SU-DHL-6 (cell line): Measurements from ENCODE around the gene HTR1D.

Experiments
- H2AFZ ChIP-seq: fragments of 200-600 bp; sonication (generic); 2 replicates; pipeline ENCODE4 v1.6.1; 2014; ENCODE audit warnings: low read depth, mild to moderate bottlenecking, moderate library complexity, mixed read lengths, antibody characterized with exemption, low read length; ENCODE audit not compliant: severe bottlenecking
- H3F3A ChIP-seq: fragments of 200-600 bp; shearing (Covaris generic); 2 replicates; pipeline ENCODE4 v1.6.0; 2016; ENCODE audit warnings: antibody characterized with exemption, mild to moderate bottlenecking; ENCODE audit not compliant: insufficient read depth
- H3K27ac ChIP-seq: fragments of 200-600 bp; sonication (generic); 2 replicates; pipeline ENCODE4 v1.5.1; 2016; ENCODE audit warnings: low read depth, mild to moderate bottlenecking, low read length, moderate library complexity, mixed read lengths
- H3K27me3 ChIP-seq: fragments of 200-600 bp; sonication (generic), shearing (Covaris generic); 2 replicates; pipeline ENCODE4 v1.6.0; 2014; ENCODE audit warnings: mild to moderate bottlenecking, low read length
- H3K36me3 ChIP-seq: fragments of 200-600 bp; sonication (generic); 2 replicates; pipeline ENCODE4 v1.6.1; 2014; ENCODE audit warnings: mild to moderate bottlenecking, low read length, mixed read lengths
- H3K4me2 ChIP-seq: fragments of 300-600, 200-600 bp; shearing (Covaris generic), sonication (generic); 2 replicates; pipeline ENCODE4 v1.6.0; 2014; ENCODE audit warnings: low read length, low read depth, mild to moderate bottlenecking; ENCODE audit not compliant: poor library complexity, severe bottlenecking
- H3K4me3 ChIP-seq: fragments of 200-600 bp; sonication (generic); 2 replicates; pipeline ENCODE4 v1.5.1; 2014; ENCODE audit warnings: antibody characterized with exemption, low read length, mild to moderate bottlenecking, mixed read lengths; ENCODE audit not compliant: insufficient read depth, poor library complexity, severe bottlenecking
- H3K79me2 ChIP-seq: fragments of 200-600 bp; sonication (generic); 2 replicates; pipeline ENCODE4 v1.6.1; 2014; ENCODE audit warnings: mild to moderate bottlenecking, low read length, moderate library complexity; ENCODE audit not compliant: insufficient read depth
- H3K9ac ChIP-seq: fragments of 200-600 bp; sonication (generic); 2 replicates; pipeline ENCODE4 v1.7.0; 2014; ENCODE audit warnings: mild to moderate bottlenecking, low read length
- H3K9me2 ChIP-seq: fragments of 200-600 bp; sonication (generic); replicated peaks from 2 replicates; pipeline ENCODE4 v1.6.1; 2014; ENCODE audit warnings: low read length; ENCODE audit not compliant: insufficient read depth
- H3K9me3 ChIP-seq: fragments of 200-600 bp; sonication (generic); 2 replicates; pipeline ENCODE4 v1.6.1; 2014; ENCODE audit warnings: low read length, mixed read lengths; ENCODE audit not compliant: insufficient read depth
- H4K20me1 ChIP-seq: fragments of 200-600 bp; sonication (generic); 2 replicates; pipeline ENCODE4 v1.6.1; 2014; ENCODE audit warnings: low read depth, mild to moderate bottlenecking, antibody characterized with exemption, low read length, moderate library complexity, mixed read lengths
- EZH2phosphoT487 ChIP-seq: fragments of 200-600 bp; sonication (generic), shearing (Covaris generic); conservative IDR thresholded peaks from 2 replicates; pipeline ENCODE4 v1.6.1; 2018; ENCODE audit warnings: mild to moderate bottlenecking, antibody characterized with exemption, low read length, moderate library complexity, mixed read lengths
- TF ChIP-seq, protein P1 (sequence below): fragments of 200-600 bp; sonication (generic); IDR thresholded peaks from one replicate; pipeline ENCODE4 v1.5.1; 2017; ENCODE audit warnings: antibody characterized with exemption, mild to moderate bottlenecking, low read length, moderate library complexity; ENCODE audit not compliant: insufficient read depth, poor library complexity, severe bottlenecking

HTR1D gene

DNA sequence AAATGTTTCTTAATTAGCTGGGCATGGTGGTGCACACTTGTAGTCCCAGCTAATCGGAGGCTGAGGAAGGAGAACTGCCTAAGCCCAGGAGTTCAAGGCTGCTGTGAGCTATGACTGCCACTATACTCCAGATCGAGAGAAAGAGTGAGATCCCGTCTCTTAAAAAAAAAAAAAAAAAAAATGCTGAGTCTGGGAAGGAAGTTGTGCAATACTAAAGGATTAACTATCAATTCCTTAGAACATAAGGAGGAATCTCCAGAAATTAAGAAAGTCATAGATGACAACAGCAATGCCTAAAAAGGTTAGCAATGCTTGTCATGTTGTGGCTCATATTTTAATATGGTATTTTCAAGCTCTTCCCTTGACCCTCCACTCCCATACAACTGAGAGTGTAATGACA is 53.9 kb downstream of the HTR1D start:
- no peaks in the 10 kb centered on the region for H3K9me2 ChIP-seq
- H3K9me3 ChIP-seq = no peaks in the 10 kb centered on the region
- H3K4me2 ChIP-seq = no peak overlapping the region
- H3K27me3 ChIP-seq = no peaks in the 10 kb centered on the region
- H4K20me1 ChIP-seq = 0 out of 2 replicates have a peak, but pooled peaks cover 4% of the 10 kb centered on the region
- no peak overlapping the region for H3K9ac ChIP-seq
- H3K36me3 ChIP-seq = no peaks in the 10 kb centered on the region
- no peaks in the 10 kb centered on the region for H3F3A ChIP-seq
- H3K4me3 ChIP-seq = no peak overlapping the region
- H3K79me2 ChIP-seq = no peaks in the 10 kb centered on the region
- no peak overlapping the region for H2AFZ ChIP-seq
- TF ChIP-seq, protein P1, sequence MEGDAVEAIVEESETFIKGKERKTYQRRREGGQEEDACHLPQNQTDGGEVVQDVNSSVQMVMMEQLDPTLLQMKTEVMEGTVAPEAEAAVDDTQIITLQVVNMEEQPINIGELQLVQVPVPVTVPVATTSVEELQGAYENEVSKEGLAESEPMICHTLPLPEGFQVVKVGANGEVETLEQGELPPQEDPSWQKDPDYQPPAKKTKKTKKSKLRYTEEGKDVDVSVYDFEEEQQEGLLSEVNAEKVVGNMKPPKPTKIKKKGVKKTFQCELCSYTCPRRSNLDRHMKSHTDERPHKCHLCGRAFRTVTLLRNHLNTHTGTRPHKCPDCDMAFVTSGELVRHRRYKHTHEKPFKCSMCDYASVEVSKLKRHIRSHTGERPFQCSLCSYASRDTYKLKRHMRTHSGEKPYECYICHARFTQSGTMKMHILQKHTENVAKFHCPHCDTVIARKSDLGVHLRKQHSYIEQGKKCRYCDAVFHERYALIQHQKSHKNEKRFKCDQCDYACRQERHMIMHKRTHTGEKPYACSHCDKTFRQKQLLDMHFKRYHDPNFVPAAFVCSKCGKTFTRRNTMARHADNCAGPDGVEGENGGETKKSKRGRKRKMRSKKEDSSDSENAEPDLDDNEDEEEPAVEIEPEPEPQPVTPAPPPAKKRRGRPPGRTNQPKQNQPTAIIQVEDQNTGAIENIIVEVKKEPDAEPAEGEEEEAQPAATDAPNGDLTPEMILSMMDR = no peak
- TF ChIP-seq EZH2phosphoT487 = no peak
- no peak overlapping the region for H3K27ac ChIP-seq

DNA sequence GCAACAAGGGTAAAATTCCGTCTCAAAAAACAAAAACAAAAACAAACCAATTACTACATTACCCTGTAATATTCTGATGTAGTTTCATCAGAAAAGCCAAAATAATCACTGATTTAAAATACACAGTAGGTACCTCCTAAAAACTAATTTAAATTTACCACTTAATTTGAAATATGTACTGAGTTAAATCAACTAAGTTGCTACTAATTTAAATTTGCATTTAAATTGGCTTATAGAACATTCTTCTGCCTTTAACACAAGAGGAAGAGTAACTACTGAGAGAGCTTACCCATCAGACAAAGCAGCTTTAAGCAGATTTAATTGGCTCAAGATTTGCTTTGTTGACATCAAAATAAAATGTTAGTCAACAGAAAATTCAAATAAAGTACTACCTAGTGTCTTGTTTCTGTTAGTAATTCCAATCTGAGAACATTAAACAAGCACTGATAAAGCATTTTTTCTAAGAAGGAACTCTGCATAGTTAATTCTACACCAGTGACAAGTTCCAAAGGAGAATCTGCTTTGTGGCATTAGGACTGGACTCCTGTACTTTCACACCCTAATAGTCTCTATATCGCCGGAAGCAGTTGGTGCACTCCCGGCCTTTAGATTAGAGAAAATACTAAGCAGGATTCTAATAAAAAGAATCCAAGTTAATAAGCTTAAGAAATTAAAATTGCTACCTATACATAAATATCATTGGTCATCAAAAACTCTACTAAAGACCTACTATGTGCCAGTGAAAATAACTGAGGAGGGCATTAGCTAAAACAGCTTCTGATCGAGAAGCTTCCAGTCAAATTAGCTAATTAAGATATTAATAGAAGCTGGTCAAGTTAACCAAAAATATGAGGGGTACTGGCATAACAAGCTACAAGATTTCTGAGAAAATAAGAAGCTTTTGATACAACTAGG is 57.1 kb downstream of the HTR1D start:
- Histone ChIP-seq H3F3A (no peaks in the 10 kb centered on the region), H3K9ac (no peak overlapping the region), H3K36me3 (no peaks in the 10 kb centered on the region), H3K4me2 (no peak overlapping the region), H3K4me3 (no peak overlapping the region), H3K9me3 (no peaks in the 10 kb centered on the region), H3K27me3 (no peaks in the 10 kb centered on the region), H2AFZ (no peak overlapping the region), H3K79me2 (no peaks in the 10 kb centered on the region), H3K27ac (no peak overlapping the region), H3K9me2 (no peaks in the 10 kb centered on the region), H4K20me1 (0 out of 2 replicates have a peak, but pooled peaks cover 4% of the 10 kb centered on the region)
- no peak for TF ChIP-seq EZH2phosphoT487
- TF ChIP-seq, protein P1 = no peak

DNA sequence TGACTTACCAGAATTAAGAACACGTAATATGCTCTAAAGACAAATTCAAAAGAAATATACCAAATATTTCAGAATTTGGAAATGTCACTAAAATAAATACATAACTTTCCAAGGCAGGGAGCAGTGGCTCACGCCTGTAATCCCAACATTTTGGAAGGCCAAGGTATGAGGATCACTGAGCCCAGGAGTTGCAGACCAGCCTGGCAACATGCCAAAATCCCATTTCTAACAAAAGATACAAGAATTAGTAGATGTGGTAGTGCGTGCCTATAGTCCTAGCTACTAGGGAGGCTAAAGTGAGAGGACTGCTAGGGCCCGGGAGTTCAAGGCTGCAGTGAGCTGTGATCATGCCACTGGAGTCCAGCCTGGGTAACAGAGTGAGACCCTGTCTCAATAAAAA is 60.4 kb downstream of the HTR1D start:
- Histone ChIP-seq H3K27me3 (no peaks in the 10 kb centered on the region), H3K36me3 (no peaks in the 10 kb centered on the region), H3F3A (no peaks in the 10 kb centered on the region), H3K4me2 (no peak overlapping the region), H3K79me2 (no peaks in the 10 kb centered on the region), H3K9me3 (no peaks in the 10 kb centered on the region), H3K9me2 (no peaks in the 10 kb centered on the region), H3K27ac (no peak overlapping the region), H4K20me1 (no peaks in the 10 kb centered on the region), H3K4me3 (no peak overlapping the region), H2AFZ (no peak overlapping the region), H3K9ac (no peak overlapping the region)
- TF ChIP-seq, protein P1 = no peak
- no peak for TF ChIP-seq EZH2phosphoT487
